Peyer's patch (tissue), 4 donors: ENCODE measurements around the gene PLPP7.

Experiments
- POLR2A ChIP-seq, 2 donors: fragments of 450-650 bp; IDR thresholded peaks; one replicate each; pipeline ENCODE4 v1.5.1; 2017; ENCODE audit warnings: antibody characterized with exemption in 2 of 2, mild to moderate bottlenecking in 2 of 2, moderate library complexity in 2 of 2
- TF ChIP-seq, protein P1 (sequence below), 6 experiments: fragments of 450-650 bp in 4 of 6; fragments of 200-600 bp in 2 of 6; sonication (generic) in 1 of 6; IDR thresholded peaks; one replicate each; pipeline ENCODE4 v1.5.1; 2017 to 2019; ENCODE audit warnings: antibody characterized with exemption in 6 of 6, mild to moderate bottlenecking in 3 of 6, moderate library complexity in 1 of 6

DNA sequence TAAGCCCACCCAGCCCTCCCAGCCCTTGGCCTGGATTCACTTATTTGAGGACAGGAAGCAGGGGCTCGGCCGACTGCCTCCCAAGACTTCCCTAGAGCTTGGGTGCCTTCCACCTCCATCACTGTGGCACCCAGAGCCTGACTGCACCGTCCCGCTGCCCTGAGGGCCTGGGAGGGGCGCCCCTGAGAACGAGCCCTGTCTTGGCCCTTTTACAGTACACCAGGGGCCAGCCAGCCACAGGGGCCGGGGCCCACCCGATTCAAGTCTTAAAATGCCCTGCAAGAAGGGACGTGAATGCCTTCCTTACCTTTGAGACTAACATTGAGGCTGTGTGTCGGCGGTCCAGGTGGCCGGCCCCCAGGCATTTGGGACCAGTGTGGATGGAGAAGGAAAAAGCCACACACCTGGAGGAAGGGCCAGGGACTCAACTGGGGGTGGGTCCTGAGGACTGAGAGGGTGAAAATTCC lies 30.1 kb upstream of the PLPP7 start:
- TF ChIP-seq, protein P1, sequence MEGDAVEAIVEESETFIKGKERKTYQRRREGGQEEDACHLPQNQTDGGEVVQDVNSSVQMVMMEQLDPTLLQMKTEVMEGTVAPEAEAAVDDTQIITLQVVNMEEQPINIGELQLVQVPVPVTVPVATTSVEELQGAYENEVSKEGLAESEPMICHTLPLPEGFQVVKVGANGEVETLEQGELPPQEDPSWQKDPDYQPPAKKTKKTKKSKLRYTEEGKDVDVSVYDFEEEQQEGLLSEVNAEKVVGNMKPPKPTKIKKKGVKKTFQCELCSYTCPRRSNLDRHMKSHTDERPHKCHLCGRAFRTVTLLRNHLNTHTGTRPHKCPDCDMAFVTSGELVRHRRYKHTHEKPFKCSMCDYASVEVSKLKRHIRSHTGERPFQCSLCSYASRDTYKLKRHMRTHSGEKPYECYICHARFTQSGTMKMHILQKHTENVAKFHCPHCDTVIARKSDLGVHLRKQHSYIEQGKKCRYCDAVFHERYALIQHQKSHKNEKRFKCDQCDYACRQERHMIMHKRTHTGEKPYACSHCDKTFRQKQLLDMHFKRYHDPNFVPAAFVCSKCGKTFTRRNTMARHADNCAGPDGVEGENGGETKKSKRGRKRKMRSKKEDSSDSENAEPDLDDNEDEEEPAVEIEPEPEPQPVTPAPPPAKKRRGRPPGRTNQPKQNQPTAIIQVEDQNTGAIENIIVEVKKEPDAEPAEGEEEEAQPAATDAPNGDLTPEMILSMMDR (IDR thresholded peaks at IDR 0.05) = no peak
- no peak for TF ChIP-seq POLR2A (IDR thresholded peaks at IDR 0.05)
